ENCODE measurements around the gene ABCA3. TPM values are rescaled to one million over a fixed set of nuclear protein-coding genes. Genes with fewer than 3 reads are reported as not detected.

Gene ABCA3
- total RNA-seq, 2 experiments from 2014 or later, result 6.4 to 10.9 TPM

DNA sequence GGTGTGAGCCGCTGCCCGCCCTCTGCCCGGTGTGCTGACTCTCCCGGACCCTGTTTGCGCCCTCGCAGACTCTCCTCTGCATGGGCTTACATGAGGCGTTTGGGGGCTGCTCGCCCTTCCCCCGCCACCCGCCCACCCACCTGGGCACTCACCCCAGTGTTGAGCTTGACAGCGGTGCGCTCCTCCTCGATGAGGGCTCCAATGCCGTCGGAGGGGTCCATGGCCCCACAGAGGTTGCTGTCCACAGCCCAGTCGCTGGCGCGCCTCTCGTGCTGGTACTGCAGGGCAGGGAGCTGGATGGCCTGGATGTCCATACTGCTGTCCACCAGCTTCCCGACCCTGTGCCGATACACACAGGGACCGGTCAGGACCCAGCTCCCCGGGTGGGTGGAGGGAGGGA is 51.2 kb downstream of the ABCA3 start:
- Mint-ChIP-seq H3K36me3 (no peaks in the 10 kb centered on the region), H3K4me1 (no peaks in the 10 kb centered on the region), H3K9me3 (ENCODE audit: low read depth) (no peaks in the 10 kb centered on the region), H3K27ac (no peak overlapping the region), H3K4me3 (no peak overlapping the region), H3K27me3 (no peaks in the 10 kb centered on the region)
- no peak for ATAC-seq
- no peak for DNase-seq
- CTCF ChIA-PET, result no interaction called here

DNA sequence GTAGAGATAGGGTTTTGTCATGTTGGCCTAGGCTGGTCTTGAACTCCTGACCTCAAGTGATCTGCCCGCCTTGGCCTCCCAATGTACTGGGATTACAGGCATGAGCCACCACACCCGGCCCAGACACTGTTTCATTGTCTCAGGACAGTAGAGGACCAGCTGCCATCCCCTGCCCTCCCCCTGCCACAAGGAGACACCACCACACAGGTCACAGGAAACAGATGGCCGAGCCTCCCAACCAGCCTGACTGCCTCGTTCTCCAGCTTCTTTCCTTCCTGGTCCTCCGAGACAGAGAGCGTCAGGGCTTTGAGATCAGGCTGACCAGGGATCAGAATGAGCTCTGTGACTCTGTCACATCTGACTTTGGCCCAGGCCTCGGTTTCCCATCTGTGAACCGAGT is 51.8 kb downstream of the ABCA3 start:
- no peaks in the 10 kb centered on the region for H3K27me3 Mint-ChIP-seq
- H3K27ac Mint-ChIP-seq, result no peak overlapping the region
- no peak for DNase-seq
- no peak overlapping the region for H3K4me3 Mint-ChIP-seq
- H3K9me3 Mint-ChIP-seq (ENCODE audit: low read depth), result no peaks in the 10 kb centered on the region
- H3K4me1 Mint-ChIP-seq, result no peaks in the 10 kb centered on the region
- H3K36me3 Mint-ChIP-seq, result no peaks in the 10 kb centered on the region
- ATAC-seq, result no peak
- CTCF ChIA-PET, result no interaction called here

DNA sequence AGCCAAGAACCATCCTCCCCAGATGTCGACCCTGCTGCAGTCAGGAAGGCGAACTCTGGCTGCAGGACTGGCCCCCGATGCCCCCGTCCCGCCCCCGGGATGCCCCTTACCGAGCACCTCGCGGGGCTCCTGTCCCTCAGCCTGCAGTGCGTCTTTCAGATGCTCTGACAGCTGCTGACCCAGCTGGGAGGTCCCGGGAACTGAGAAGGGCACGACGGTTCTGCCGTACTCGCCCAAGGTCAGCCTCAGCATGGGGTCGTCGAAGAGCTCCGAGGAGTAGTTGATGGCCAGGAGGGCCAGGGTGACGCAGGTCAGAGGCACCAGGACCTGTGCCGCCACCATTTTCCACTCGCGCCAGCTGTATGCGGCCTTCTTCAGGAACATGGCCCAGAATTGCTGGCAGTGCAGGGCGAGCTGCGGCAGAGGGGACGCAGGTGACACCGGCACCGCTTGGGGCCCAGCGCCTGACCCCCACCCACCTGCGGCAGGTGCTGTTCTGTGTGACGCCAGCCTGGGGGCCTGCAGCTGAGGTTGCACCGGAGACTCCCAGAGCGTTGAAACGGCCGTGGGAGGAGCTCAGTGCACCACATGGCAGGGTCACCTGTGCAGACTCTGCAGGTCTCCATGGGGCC is 52.5 kb downstream of the ABCA3 start:
- H3K9me3 Mint-ChIP-seq (ENCODE audit: low read depth), result no peaks in the 10 kb centered on the region
- CTCF ChIA-PET, result no interaction called here
- H3K4me1 Mint-ChIP-seq, result no peaks in the 10 kb centered on the region
- H3K27me3 Mint-ChIP-seq, result no peaks in the 10 kb centered on the region
- H3K27ac Mint-ChIP-seq, result no peak overlapping the region
- ATAC-seq (no peak), DNase-seq (no peak)
- no peak overlapping the region for H3K4me3 Mint-ChIP-seq
- H3K36me3 Mint-ChIP-seq, result no peaks in the 10 kb centered on the region

DNA sequence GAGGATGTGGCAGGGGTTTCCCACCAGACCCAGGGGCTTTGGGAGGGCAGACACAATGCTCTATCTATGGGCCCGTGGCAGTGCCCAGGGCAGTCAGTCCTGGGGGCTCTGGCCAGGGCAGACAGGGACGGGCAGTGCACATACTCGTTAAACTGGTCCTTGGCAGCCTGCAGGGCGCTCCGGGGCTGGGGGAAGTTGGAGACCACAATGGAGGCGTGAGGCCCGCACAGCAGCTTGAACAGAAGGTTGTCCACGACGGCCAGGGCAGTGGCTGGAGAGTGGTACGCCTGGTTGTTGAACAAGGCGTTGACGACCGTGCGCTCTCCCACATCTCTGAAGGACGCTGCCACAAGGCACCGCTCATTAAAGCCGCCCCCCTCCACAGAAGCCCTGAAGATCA is 54.0 kb downstream of the ABCA3 start:
- Mint-ChIP-seq H3K4me1 (no peaks in the 10 kb centered on the region), H3K27me3 (no peaks in the 10 kb centered on the region), H3K9me3 (ENCODE audit: low read depth) (no peaks in the 10 kb centered on the region), H3K36me3 (no peaks in the 10 kb centered on the region), H3K27ac (no peak overlapping the region), H3K4me3 (no peak overlapping the region)
- CTCF ChIA-PET, result no interaction called here
- ATAC-seq (no peak), DNase-seq (no peak)

DNA sequence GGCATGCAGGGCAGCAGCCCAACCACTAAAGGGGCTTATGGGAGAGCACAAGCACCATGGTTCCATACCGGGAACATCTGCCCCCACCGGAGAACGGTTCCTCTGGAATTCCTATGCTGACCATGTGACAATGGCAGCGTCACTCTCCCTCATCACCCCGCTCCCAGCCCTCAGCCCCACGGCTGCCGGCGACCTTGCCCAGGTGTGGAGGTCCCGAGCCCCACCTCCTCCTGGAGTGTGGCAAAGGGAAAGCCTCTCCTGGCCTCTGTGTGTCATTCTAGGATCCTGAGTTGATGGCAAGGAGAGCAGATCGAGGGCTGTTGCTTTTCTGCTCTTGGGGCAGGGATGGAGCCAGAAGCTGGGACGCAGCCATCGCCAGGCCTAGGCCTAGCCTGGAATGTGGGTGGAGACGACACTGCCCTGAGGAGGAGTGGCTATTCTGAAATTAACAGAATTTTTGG is 54.8 kb downstream of the ABCA3 start:
- no peak for ATAC-seq
- CTCF ChIA-PET, result no interaction called here
- no peak overlapping the region for H3K4me3 Mint-ChIP-seq

DNA sequence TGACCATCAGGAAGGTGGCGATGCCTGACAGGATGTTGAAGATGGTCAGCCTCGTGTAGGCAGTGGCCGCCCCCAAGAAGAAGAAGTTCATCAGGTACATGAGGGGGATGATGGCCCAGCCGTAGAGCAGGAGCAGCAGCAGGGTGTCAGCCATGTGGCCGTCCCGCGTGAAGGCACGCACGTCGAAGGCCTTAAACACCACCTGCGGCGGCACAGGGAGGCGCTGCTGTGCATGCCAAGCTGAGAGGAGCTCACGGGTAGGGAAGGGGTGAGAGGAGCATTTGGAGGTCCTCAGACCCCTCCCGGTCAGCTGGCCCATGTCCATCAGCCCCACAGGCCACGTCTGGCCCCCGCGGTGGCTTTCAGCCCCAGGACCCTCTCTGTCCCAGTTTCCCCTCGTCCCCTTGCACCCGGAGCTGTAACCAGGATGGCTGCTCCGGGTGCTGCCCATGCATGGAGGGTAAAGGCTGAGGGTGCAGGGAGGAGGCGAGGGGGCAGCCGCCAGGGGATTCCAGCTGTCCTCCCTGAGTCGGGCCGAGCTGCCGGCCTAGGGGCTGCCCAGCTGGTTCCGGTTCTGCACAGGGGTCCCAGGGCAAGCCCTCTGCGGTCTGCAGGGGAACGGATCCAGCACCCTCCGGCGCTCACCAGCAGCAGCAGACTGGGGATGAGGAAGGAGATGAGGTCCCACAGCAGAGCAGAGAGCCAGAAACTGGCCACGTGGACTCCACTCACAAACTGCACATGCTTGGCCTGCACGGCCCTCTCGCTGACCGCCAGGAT is 55.5 kb downstream of the ABCA3 start:
- Mint-ChIP-seq H3K27ac (no peak overlapping the region), H3K9me3 (ENCODE audit: low read depth) (no peaks in the 10 kb centered on the region), H3K27me3 (no peaks in the 10 kb centered on the region), H3K4me3 (no peak overlapping the region), H3K4me1 (no peaks in the 10 kb centered on the region), H3K36me3 (no peaks in the 10 kb centered on the region)
- CTCF ChIA-PET, result no interaction called here
- ATAC-seq (no peak), DNase-seq (no peak)

More for the DNA sequence above, 54.8 kb downstream of the ABCA3 start:
- Mint-ChIP-seq H3K4me1 (no peaks in the 10 kb centered on the region), H3K36me3 (no peaks in the 10 kb centered on the region), H3K27me3 (no peaks in the 10 kb centered on the region), H3K9me3 (ENCODE audit: low read depth) (no peaks in the 10 kb centered on the region), H3K27ac (no peak overlapping the region)
- DNase-seq, result no peak

DNA sequence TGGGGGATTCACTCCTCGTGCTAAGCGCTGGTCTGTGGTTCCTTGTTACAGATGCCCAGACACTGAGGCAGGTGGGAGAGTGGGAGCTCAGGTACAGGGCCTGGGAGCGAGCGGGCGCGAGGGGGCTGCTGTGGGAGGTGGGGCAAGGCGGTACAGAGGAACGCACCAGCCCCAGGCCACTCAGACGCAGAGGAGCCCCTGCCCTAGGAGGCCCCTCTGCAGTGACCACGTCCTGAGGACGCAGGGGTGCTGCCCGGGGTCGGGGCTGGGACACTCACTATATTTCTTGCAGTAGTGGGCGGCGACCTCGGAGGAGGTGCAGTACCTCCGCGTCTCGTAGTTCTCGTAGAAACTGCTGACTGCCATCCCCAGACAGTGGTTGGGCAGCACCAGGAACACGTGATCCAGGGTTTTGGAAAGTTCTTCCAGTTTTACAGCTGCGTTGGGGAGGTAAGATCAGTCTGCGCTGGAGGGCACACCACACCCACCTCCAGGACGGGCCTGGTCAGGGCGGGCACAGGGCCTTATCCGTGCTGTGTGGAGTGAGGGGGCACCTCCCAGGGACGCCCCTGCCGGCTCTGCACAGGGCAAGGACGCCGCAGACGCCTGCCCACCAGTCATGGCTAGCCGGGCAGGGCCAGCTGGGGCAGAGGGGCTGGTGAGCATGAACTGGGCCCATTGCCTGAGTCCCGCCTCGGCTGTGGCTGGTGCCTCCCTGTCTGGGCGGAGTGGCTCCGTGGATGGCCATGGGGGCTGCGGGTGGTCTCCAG is 56.3 kb downstream of the ABCA3 start:
- ATAC-seq (no peak), DNase-seq (no peak)
- no peaks in the 10 kb centered on the region for H3K9me3 Mint-ChIP-seq (ENCODE audit: low read depth)
- H3K27me3 Mint-ChIP-seq, result no peaks in the 10 kb centered on the region
- no peaks in the 10 kb centered on the region for H3K36me3 Mint-ChIP-seq
- H3K4me3 Mint-ChIP-seq, result no peak overlapping the region
- CTCF ChIA-PET, result no interaction called here
- no peaks in the 10 kb centered on the region for H3K4me1 Mint-ChIP-seq
- no peak overlapping the region for H3K27ac Mint-ChIP-seq

DNA sequence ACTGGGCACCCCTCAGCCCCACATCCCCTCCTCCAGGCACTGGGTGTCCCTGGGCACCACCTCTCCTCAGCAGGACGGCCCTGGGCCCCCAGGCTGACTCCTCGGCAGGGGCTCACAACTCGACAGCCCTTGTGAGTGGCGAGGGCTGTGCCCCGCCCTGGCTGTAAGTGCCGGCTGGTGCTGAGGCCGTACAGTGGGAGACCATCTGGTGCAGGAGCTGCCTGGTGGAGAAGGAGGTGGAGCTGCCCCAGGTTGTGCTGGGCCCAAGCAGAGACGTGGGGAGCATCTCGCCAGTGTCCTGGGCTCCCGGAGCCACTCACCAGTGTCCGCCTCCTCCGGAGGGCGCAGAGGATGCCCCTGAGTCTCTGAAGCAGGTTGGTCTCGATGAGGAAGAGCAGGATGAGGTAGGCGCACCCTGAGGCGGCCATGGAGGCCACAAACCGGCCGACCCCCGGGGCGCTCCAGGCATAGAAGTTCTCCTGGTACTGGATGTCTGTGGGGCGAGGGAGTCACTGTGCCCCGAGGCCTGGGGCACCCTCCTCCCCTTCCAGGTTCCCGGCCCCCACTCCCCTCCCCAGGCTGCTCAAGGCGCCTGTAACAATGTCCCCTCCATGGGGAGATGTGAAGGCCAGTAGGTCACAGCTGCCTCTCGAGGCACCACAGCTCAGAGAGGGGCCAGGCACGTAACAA is 57.5 kb downstream of the ABCA3 start:
- ATAC-seq, result no peak
- Mint-ChIP-seq H3K36me3 (no peaks in the 10 kb centered on the region), H3K4me1 (no peaks in the 10 kb centered on the region), H3K9me3 (ENCODE audit: low read depth) (no peaks in the 10 kb centered on the region), H3K27ac (no peak overlapping the region), H3K27me3 (no peaks in the 10 kb centered on the region), H3K4me3 (no peak overlapping the region)
- DNase-seq, result no peak
- CTCF ChIA-PET, result no interaction called here

DNA sequence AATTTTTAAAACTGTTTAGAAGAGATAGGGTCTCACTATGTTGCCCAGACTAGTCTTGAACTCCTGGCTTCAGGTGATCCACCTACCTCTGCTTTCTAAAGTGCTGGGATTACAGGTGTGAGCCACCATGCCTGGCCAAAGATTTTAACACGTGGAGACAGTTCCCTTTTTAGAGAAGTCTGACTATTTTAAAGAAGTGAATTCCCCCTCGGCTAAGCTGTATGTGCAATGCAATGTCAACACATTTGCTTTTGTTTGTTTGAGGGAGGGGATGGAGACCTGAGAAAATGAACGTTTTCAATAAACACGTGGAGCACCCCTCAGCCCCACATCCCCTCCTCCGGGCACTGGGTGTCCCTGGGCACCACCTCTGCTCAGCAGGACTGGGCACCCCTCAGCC is 58.3 kb downstream of the ABCA3 start:
- CTCF ChIA-PET, result interaction anchor here (0.9 kb wide), 1 partner anchor 219 kb away, joined by 3 read pairs; no protein-coding TSS in a partner anchor
- H3K27ac Mint-ChIP-seq, result no peak overlapping the region
- H3K36me3 Mint-ChIP-seq, result no peaks in the 10 kb centered on the region
- H3K9me3 Mint-ChIP-seq (ENCODE audit: low read depth), result no peaks in the 10 kb centered on the region
- no peaks in the 10 kb centered on the region for H3K4me1 Mint-ChIP-seq
- no peak overlapping the region for H3K4me3 Mint-ChIP-seq
- ATAC-seq (no peak), DNase-seq (no peak)
- no peaks in the 10 kb centered on the region for H3K27me3 Mint-ChIP-seq

DNA sequence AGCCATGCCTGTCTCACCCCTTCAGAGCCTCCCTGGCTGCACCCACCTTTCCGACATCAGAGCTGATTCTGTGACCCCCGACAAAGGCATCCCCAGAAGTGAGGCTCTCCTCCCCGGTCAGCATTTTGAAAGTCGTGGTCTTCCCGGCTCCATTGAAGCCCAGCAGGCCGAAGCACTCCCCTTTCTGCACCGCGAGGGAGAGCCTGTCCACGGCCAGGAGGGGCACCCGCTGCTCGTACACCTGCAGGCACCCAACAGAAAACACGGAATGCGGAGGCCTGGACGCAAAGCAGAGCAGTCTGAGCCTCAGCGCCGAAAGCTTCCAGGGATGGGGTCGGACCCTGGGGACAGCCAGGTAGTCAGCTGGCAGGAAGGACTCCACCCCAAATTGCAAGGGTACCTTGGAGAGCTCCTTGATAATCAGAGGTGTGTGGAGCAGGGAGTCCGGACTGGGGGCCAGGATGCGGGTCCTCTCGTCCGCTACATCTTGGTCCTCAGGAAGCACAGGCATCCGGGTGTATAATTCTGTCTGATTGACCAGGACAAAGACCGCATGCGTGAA is 59.5 kb downstream of the ABCA3 start:
- DNase-seq (no peak), ATAC-seq (no peak)
- H3K4me3 Mint-ChIP-seq, result no peak overlapping the region
- H3K4me1 Mint-ChIP-seq, result no peaks in the 10 kb centered on the region
- H3K36me3 Mint-ChIP-seq, result no peaks in the 10 kb centered on the region
- no peak overlapping the region for H3K27ac Mint-ChIP-seq
- CTCF ChIA-PET, result no interaction called here
- no peaks in the 10 kb centered on the region for H3K27me3 Mint-ChIP-seq
- H3K9me3 Mint-ChIP-seq (ENCODE audit: low read depth), result no peaks in the 10 kb centered on the region

DNA sequence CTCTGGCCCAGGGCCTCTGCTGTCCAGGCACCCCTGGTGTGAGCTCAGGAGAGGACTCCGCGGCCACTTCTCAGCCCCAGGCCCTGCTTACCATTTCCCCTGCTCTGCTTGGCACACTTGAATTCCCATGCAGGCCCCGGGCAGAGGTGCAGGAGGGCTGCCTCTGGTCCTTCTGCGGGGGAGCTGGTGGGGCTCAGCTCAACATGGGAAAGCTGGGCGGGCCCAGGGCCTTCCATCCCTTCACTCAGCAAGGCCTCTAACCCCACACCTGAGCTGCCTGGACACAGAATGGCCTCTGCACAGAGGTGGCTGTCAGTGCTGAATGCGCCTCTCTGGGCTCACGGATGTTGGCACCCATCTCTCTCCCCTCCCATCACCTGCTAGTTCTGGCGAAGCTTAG is 60.1 kb downstream of the ABCA3 start:
- H3K27me3 Mint-ChIP-seq, result no peaks in the 10 kb centered on the region
- H3K9me3 Mint-ChIP-seq (ENCODE audit: low read depth), result no peaks in the 10 kb centered on the region
- CTCF ChIA-PET, result no interaction called here

DNA sequence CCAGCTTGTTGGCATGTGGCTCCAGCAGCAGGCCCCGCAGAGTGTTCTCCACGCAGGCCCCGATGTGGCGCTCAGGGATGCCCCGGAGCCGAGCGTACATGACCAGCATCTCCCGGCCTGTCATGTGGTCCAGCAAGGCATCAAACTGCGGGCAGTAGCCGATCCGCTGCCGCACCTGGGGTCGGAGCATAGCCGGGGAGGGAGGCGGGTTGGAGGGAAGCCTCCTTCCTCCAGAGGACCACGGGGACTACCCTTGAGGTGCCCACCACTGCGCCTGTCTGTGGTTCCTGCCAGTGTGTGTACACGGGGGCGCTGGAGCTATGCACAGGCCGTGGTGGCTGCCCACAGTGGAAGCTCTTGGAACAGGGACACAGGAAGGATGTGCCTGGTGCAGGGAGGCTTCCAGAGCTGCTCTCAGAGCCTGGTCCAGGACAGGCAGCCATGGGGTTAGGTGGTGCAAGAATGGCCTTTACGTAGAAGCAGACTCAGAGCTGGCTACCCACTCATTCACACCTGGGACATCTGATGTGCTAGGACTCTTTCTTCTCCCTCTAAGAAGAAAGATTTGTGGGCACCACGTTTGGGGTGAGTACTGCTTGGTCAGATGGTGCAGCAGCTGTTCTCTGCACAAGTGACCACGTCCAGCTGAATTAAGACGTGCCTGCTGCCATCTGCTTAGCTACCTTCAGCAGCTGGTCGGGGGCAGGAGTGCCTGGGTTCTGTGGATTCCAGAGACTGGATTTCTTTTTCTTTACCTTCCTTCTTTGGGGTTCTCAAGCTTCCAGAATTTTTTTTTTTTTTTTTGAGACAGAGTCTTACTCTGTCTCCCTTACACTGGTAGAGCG is 61.4 kb downstream of the ABCA3 start:
- Mint-ChIP-seq H3K27me3 (no peaks in the 10 kb centered on the region), H3K9me3 (ENCODE audit: low read depth) (no peaks in the 10 kb centered on the region), H3K27ac (no peak overlapping the region), H3K4me1 (no peaks in the 10 kb centered on the region), H3K4me3 (no peak overlapping the region), H3K36me3 (no peaks in the 10 kb centered on the region)
- CTCF ChIA-PET, result interaction anchor here (0.5 to 0.9 kb wide), 3 partner anchors 26 to 221 kb away, joined by 3 read pairs; no protein-coding TSS in a partner anchor
- ATAC-seq (no peak), DNase-seq (no peak)

More for the DNA sequence above, 60.1 kb downstream of the ABCA3 start:
- no peak for ATAC-seq
- H3K4me1 Mint-ChIP-seq, result no peaks in the 10 kb centered on the region
- DNase-seq, result no peak
- H3K27ac Mint-ChIP-seq, result no peak overlapping the region
- no peaks in the 10 kb centered on the region for H3K36me3 Mint-ChIP-seq
- no peak overlapping the region for H3K4me3 Mint-ChIP-seq
